H1 (cell line): ENCODE measurements around the gene GAD2. TPM values are rescaled to one million over a fixed set of nuclear protein-coding genes. Genes with fewer than 3 reads are reported as not detected.

Experiments used
- CTCF ChIA-PET: fragments of 300-600 bp; sonication (Branson Sonifier 250); formaldehyde crosslinking; loops from one replicate; lab custom pipeline; 2021; ENCODE audit not compliant: partially characterized antibody; lab: Charles Lee
- POLR2A ChIA-PET: fragments of 300-600 bp; sonication (Branson Sonifier 250); formaldehyde crosslinking; loops from one replicate; lab custom pipeline; 2021; ENCODE audit warnings: inconsistent platforms; ENCODE audit not compliant: partially characterized antibody; lab: Charles Lee
- DNase-seq, 2 experiments: peaks; one replicate each; pipeline versions ENCODE4 v3.0.0 to v3.0.0-alpha.2; 2010 to 2022; ENCODE audit warnings: low spot score in 2 of 2, low read depth in 1 of 2, mixed read lengths in 1 of 2
- FAIRE-seq: peaks from 2 replicates; lab custom pipeline; 2011; peaks lifted over from hg19 to GRCh38; lab: Jason Lieb, UNC
- H2AFZ ChIP-seq: 2 replicates; pipeline ENCODE4 v1.8.1; 2012; ENCODE audit warnings: low read length, inconsistent platforms
- H2AK5ac ChIP-seq: 2 replicates; pipeline ENCODE4 v1.6.1; 2013; ENCODE audit warnings: low read depth, low read length
- H2BK120ac ChIP-seq: replicated peaks from 2 replicates; pipeline ENCODE3; 2013; ENCODE audit warnings: low read depth, low read length, inconsistent platforms
- H2BK12ac ChIP-seq: 2 replicates; pipeline ENCODE4 v1.6.1; 2013; ENCODE audit warnings: low read depth, low read length
- H2BK15ac ChIP-seq: 2 replicates; pipeline ENCODE4 v1.6.1; 2013; ENCODE audit warnings: low read length
- H2BK20ac ChIP-seq: 2 replicates; pipeline ENCODE4 v1.6.1; 2013; ENCODE audit warnings: low read length
- H2BK5ac ChIP-seq: 2 replicates; pipeline ENCODE4 v1.6.1; 2013; ENCODE audit warnings: low read depth, low read length
- H3K14ac ChIP-seq: 2 replicates; pipeline ENCODE4 v1.6.1; 2013; ENCODE audit warnings: inconsistent platforms; ENCODE audit not compliant: insufficient read length
- H3K18ac ChIP-seq: 2 replicates; pipeline ENCODE4 v1.6.1; 2013; ENCODE audit warnings: low read length; ENCODE audit errors: extremely low read depth
- H3K23ac ChIP-seq: 2 replicates; pipeline ENCODE4 v1.6.1; 2013; ENCODE audit warnings: inconsistent platforms; ENCODE audit not compliant: insufficient read length
- H3K23me2 ChIP-seq: 2 replicates; pipeline ENCODE4 v1.6.1; 2013; ENCODE audit warnings: low read depth, low read length
- H3K27ac ChIP-seq: 2 replicates; pipeline ENCODE4 v1.6.1; 2011; ENCODE audit warnings: low read depth, low read length, inconsistent platforms
- H3K27me3 ChIP-seq, 4 experiments: replicated peaks in 1 of 4; 1 replicate in 1 of 4; 2 replicates in 3 of 4; pipeline versions ENCODE4 v1.6.1 to v1.8.1; 2011 to 2013; ENCODE audit warnings: low read length in 3 of 4, mild to moderate bottlenecking in 3 of 4, inconsistent platforms in 2 of 4, mixed read lengths in 2 of 4, moderate library complexity in 1 of 4; ENCODE audit not compliant: control insufficient read depth in 3 of 4, insufficient read depth in 3 of 4; ENCODE audit errors: extremely low read depth in 1 of 4
- H3K36me3 ChIP-seq, 4 experiments: 2 replicates each; pipeline versions ENCODE4 v1.6.1 to v1.8.1; 2011 to 2013; ENCODE audit warnings: mild to moderate bottlenecking in 4 of 4, low read length in 3 of 4, moderate library complexity in 2 of 4, control low read depth in 1 of 4, inconsistent platforms in 1 of 4; ENCODE audit not compliant: insufficient read depth in 4 of 4, control insufficient read depth in 2 of 4
- H3K4ac ChIP-seq: replicated peaks from 2 replicates; pipeline ENCODE3; 2013; ENCODE audit warnings: low read length, low read depth, mixed read lengths, inconsistent platforms; ENCODE audit not compliant: insufficient read length
- H3K4me1 ChIP-seq, 4 experiments: replicated peaks in 1 of 4; 1 replicate in 1 of 4; 2 replicates in 3 of 4; pipeline versions ENCODE4 v1.6.1 to v1.8.1; 2011 to 2013; ENCODE audit warnings: low read length in 3 of 4, inconsistent platforms in 2 of 4, mixed read lengths in 1 of 4; ENCODE audit not compliant: insufficient read depth in 4 of 4, control insufficient read depth in 3 of 4
- H3K4me2 ChIP-seq, 2 experiments: 2 replicates each; pipeline versions ENCODE4 v1.6.1 to v1.8.1; 2011 to 2013; ENCODE audit warnings: low read depth in 2 of 2, low read length in 2 of 2, control low read depth in 1 of 2, inconsistent platforms in 1 of 2, mild to moderate bottlenecking in 1 of 2; ENCODE audit not compliant: insufficient read depth in 1 of 2
- H3K4me3 ChIP-seq, 4 experiments: fragments of 200-600, 300-600 bp in 1 of 4; sonication (generic), shearing (Covaris generic), sonication (Bioruptor Twin) in 1 of 4; 2 replicates each; pipeline versions ENCODE4 v1.5.1 to v1.8.1; 2011 to 2016; ENCODE audit warnings: low read length in 4 of 4, low read depth in 3 of 4, control low read depth in 2 of 4, inconsistent platforms in 2 of 4, mild to moderate bottlenecking in 2 of 4, mixed read lengths in 1 of 4, moderate library complexity in 1 of 4; ENCODE audit not compliant: insufficient read depth in 2 of 4; ENCODE audit errors: extremely low read depth in 1 of 4
- H3K56ac ChIP-seq: replicated peaks from 2 replicates; pipeline ENCODE3; 2013; ENCODE audit warnings: low read depth, mild to moderate bottlenecking, mixed read lengths, low read length, inconsistent platforms; ENCODE audit not compliant: insufficient read length
- H3K79me1 ChIP-seq: 2 replicates; pipeline ENCODE4 v1.6.1; 2013; ENCODE audit warnings: low read depth, low read length, control low read depth
- H3K79me2 ChIP-seq, 2 experiments: 2 replicates each; pipeline versions ENCODE4 v1.6.1 to v1.8.1; 2012 to 2013; ENCODE audit warnings: low read length in 2 of 2, mild to moderate bottlenecking in 2 of 2, inconsistent platforms in 1 of 2; ENCODE audit not compliant: insufficient read depth in 2 of 2, control insufficient read depth in 1 of 2
- H3K9ac ChIP-seq, 4 experiments: replicated peaks in 1 of 4; 1 replicate in 1 of 4; 2 replicates in 3 of 4; pipeline versions ENCODE4 v1.6.1 to v1.8.1; 2011 to 2013; ENCODE audit warnings: low read depth in 3 of 4, low read length in 3 of 4, control low read depth in 2 of 4, mild to moderate bottlenecking in 2 of 4, moderate library complexity in 2 of 4, inconsistent platforms in 1 of 4; ENCODE audit errors: extremely low read depth in 1 of 4
- H3K9me3 ChIP-seq, 2 experiments: 2 replicates each; pipeline versions ENCODE4 v1.6.1 to v1.8.1; 2012 to 2013; ENCODE audit warnings: mild to moderate bottlenecking in 2 of 2, moderate library complexity in 2 of 2, control low read depth in 1 of 2, inconsistent platforms in 1 of 2, low read depth in 1 of 2, low read length in 1 of 2, mixed read lengths in 1 of 2; ENCODE audit not compliant: insufficient read depth in 2 of 2
- H4K20me1 ChIP-seq, 2 experiments: replicated peaks in 1 of 2; 2 replicates each; pipeline versions ENCODE3 to v1.8.1; 2011 to 2013; ENCODE audit warnings: inconsistent platforms in 2 of 2, low read length in 2 of 2, mild to moderate bottlenecking in 1 of 2; ENCODE audit not compliant: insufficient read depth in 2 of 2, control insufficient read depth in 1 of 2
- H4K5ac ChIP-seq: 2 replicates; pipeline ENCODE4 v1.6.1; 2013; ENCODE audit warnings: low read length, low read depth, mixed read lengths, inconsistent platforms; ENCODE audit not compliant: insufficient read length
- H4K8ac ChIP-seq: 2 replicates; pipeline ENCODE4 v1.8.0; 2013; ENCODE audit warnings: mild to moderate bottlenecking, moderate library complexity, low read length, inconsistent platforms; ENCODE audit not compliant: insufficient read depth; ENCODE audit errors: extremely low read depth
- H4K91ac ChIP-seq: replicated peaks from 2 replicates; pipeline ENCODE3; 2013; ENCODE audit warnings: low read length, mixed read lengths, inconsistent platforms; ENCODE audit not compliant: insufficient read length
- ATF3 ChIP-seq: IDR thresholded peaks from 2 replicates; pipeline ENCODE4 v1.6.1; 2011; ENCODE audit warnings: low read depth, mild to moderate bottlenecking, low read length; ENCODE audit not compliant: insufficient read depth
- BACH1 ChIP-seq: IDR thresholded peaks from 2 replicates; pipeline ENCODE4 v1.6.1; 2012; ENCODE audit warnings: low read length, improper control_type of control experiment
- GABPA ChIP-seq: IDR thresholded peaks from 2 replicates; pipeline ENCODE4 v1.6.1; 2011; ENCODE audit warnings: mild to moderate bottlenecking, low read length, moderate library complexity, borderline replicate concordance; ENCODE audit not compliant: insufficient read depth
- HDAC6 ChIP-seq: IDR thresholded peaks from one replicate; pipeline ENCODE4 v1.7.1; 2012; ENCODE audit warnings: low read depth, mild to moderate bottlenecking, inconsistent platforms, low read length, moderate library complexity
- PHF8 ChIP-seq: fragments of 200-600 bp; sonication (generic); conservative IDR thresholded peaks from 2 replicates; pipeline ENCODE4 v1.7.1; 2012; ENCODE audit warnings: low read depth, mild to moderate bottlenecking, inconsistent platforms, low read length, moderate library complexity
- POLR2AphosphoS5 ChIP-seq: IDR thresholded peaks from 2 replicates; pipeline ENCODE4 v1.6.1; 2011; ENCODE audit warnings: low read depth, low read length
- RFX5 ChIP-seq: IDR thresholded peaks from 2 replicates; pipeline ENCODE4 v1.6.1; 2011; ENCODE audit warnings: low read depth, low read length, improper control_type of control experiment, borderline replicate concordance
- SP4 ChIP-seq: IDR thresholded peaks from 2 replicates; pipeline ENCODE4 v1.6.1; 2012; ENCODE audit warnings: low read length, inconsistent platforms
- WGBS, 2 experiments: shearing (Covaris generic) in 1 of 2; methylation state at CpG; one replicate each; pipeline versions ENCODE4 v1.1.6 to v1.1.7; 2013 to 2015; ENCODE audit warnings: low lambda C conversion rate in 2 of 2, mixed read lengths in 2 of 2, inconsistent platforms in 1 of 2, low coverage in 1 of 2, missing lambda C conversion rate in 1 of 2; ENCODE audit not compliant: insufficient replicate concordance in 2 of 2, insufficient coverage in 1 of 2, insufficient read length in 1 of 2; ENCODE audit errors: extremely low coverage in 1 of 2, missing lambda C conversion rate in 1 of 2; 5-methylcytosine and 5-hydroxymethylcytosine counted together
- polyA plus RNA-seq, 7 experiments: library from polyadenylated mRNA; depleted of rRNA in 3 of 7; stranded (reverse) in 5 of 7; unstranded in 2 of 7; fragments of >200 nt in 5 of 7; fragments of 200-250 nt in 2 of 7; gene quantifications; 1 replicate in 5 of 7; 2 replicates in 1 of 7; 4 replicates in 1 of 7; pipeline versions ENCODE4 v1.2.1 to v1.2.3, GENCODE V29; 2011 to 2013; ENCODE audit warnings: missing spikeins in 2 of 7, mixed read lengths in 2 of 7
- total RNA-seq: library from RNA; stranded (reverse); fragmentation: NEBNext Ultra II Directional; extraction: Animal tissue kit (Norgen Biotek cat#: 25700); gene quantifications from 2 replicates; pipeline ENCODE4 v1.2.1, GENCODE V29; 2021

Gene GAD2
- total and polyA plus RNA-seq, 2 of the 8 experiments (the other 6 are each of a cell fraction or from before 2014, with no cell fraction given) = 0.30 to 0.47 TPM

- ChIA-PET CTCF (no interaction called here), POLR2A (no interaction called here)
- Histone ChIP-seq H3K23me2 (no peaks in the 10 kb centered on the region), H3K4me2 (no peak overlapping the region), H3K79me1 (no peaks in the 10 kb centered on the region), H3K4me1 (no peaks in the 10 kb centered on the region), H3K23ac (no peak overlapping the region), H3K9me3 (no peaks in the 10 kb centered on the region), H3K27ac (no peak overlapping the region), H2BK12ac (no peak overlapping the region), H2BK5ac (no peak overlapping the region), H3K79me2 (no peaks in the 10 kb centered on the region), H2AFZ (no peak overlapping the region), H3K27me3 (peaks cover 0 to 1% (median 0%) of the 10 kb centered on the region in 4 experiments; a peak in 1 of 7 replicates), H4K20me1 (no peaks in the 10 kb centered on the region), H4K8ac (no peak overlapping the region), H3K14ac (no peak overlapping the region), H3K9ac (no peak overlapping the region), H3K4me3 (no peak overlapping the region), H3K36me3 (no peaks in the 10 kb centered on the region), H3K56ac (no peak overlapping the region), H2BK120ac (no peak overlapping the region), H2BK20ac (no peak overlapping the region), H2AK5ac (no peak overlapping the region), H4K5ac (no peak overlapping the region), H2BK15ac (no peak overlapping the region), H4K91ac (no peak overlapping the region), H3K4ac (no peak overlapping the region), H3K18ac (no peak overlapping the region)
- WGBS, 2 experiments = 69% methylated on average over 4 of the region's 4 CpGs; no CpG with 5 or more reads in 1 of the 2 experiments
- DNase-seq = no peak
- TF ChIP-seq BACH1 (no peak), SP4 (no peak), HDAC6 (no peak), ATF3 (no peak), GABPA (no peak), RFX5 (no peak), PHF8 (no peak), POLR2AphosphoS5 (no peak)
- FAIRE-seq = no peak
Observed at GRCh38 chr10:26199841-26200240, 16.7 kb upstream of the GAD2 start.
